C4-2B (cell line): Measurements from ENCODE around the gene FXYD3.

Source experiments
- H3K27ac ChIP-seq: fragments of 450-650 bp; 2 replicates; pipeline ENCODE4 v1.5.1; 2017
- CTCF ChIP-seq: fragments of 450-650 bp; conservative IDR thresholded peaks from 2 replicates; pipeline ENCODE4 v1.5.1; 2017; ENCODE audit warnings: mild to moderate bottlenecking
- ZFX ChIP-seq: fragments of 450-650 bp; IDR thresholded peaks from 2 replicates; pipeline ENCODE4 v1.6.1; 2017

Gene FXYD3

GRCh38 chr19:35123573-35123972, 8.0 kb downstream of the FXYD3 start:
- TF ChIP-seq CTCF (no peak), ZFX (no peak)

GRCh38 chr19:35124098-35125060, 8.8 kb downstream of the FXYD3 start:
- peak overlapping the region; percentile 76 for H3K27ac ChIP-seq
- TF ChIP-seq ZFX (no peak), CTCF (no peak)

More at GRCh38 chr19:35123573-35123972, 8.0 kb downstream of the FXYD3 start:
- H3K27ac ChIP-seq: peak overlapping the region; percentile 76; the same call in 1 of the 2 replicates

GRCh38 chr19:35125270-35125717, 9.7 kb downstream of the FXYD3 start:
- TF ChIP-seq CTCF (no peak), ZFX (no peak)
- peak overlapping the region; percentile 76 for H3K27ac ChIP-seq

GRCh38 chr19:35125749-35126623, 10.4 kb downstream of the FXYD3 start:
- TF ChIP-seq ZFX (no peak), CTCF (no peak)
- no peak overlapping the region for H3K27ac ChIP-seq

- no peak overlapping the region for H3K27ac ChIP-seq
- TF ChIP-seq ZFX: no peak
- no peak for TF ChIP-seq CTCF
Observed at GRCh38 chr19:35126624-35126959, 11.0 kb downstream of the FXYD3 start.

GRCh38 chr19:35127871-35128270, 12.2 kb downstream of the FXYD3 start:
- no peak overlapping the region for H3K27ac ChIP-seq
- TF ChIP-seq ZFX (no peak), CTCF (no peak)
